K562 (cell line): ENCODE data around the gene MBD3. TPM values are rescaled to one million over a fixed set of nuclear protein-coding genes. Genes with fewer than 3 reads are reported as not detected.

Experiments used
- ARID3A ChIP-seq: IDR thresholded peaks from 2 replicates; pipeline ENCODE4 v1.6.1; 2012; ENCODE audit warnings: low read depth, low read length, improper control_type of control experiment, borderline replicate concordance
- MGA ChIP-seq: fragments of 450-650 bp; IDR thresholded peaks from 2 replicates; pipeline ENCODE4 v1.6.1; 2016; ENCODE audit warnings: mild to moderate bottlenecking, moderate library complexity
- MNT ChIP-seq, 2 experiments: fragments of 450-650 bp; conservative IDR thresholded peaks; 2 replicates each; pipeline ENCODE4 v1.6.1; 2017; ENCODE audit warnings: mild to moderate bottlenecking in 2 of 2, moderate library complexity in 2 of 2
- PRPF4 ChIP-seq: fragments of 200-400 bp; formaldehyde crosslinking; IDR thresholded peaks from one replicate; pipeline ENCODE4 v1.6.1; 2017; ENCODE audit warnings: low read length, low read depth, mild to moderate bottlenecking; ENCODE audit not compliant: insufficient read depth, poor library complexity, severe bottlenecking
- RBM25 ChIP-seq: fragments of 200-400 bp; formaldehyde crosslinking; IDR thresholded peaks from 2 replicates; pipeline ENCODE4 v1.6.1; 2018; ENCODE audit warnings: low read length, low read depth, moderate library complexity; ENCODE audit not compliant: severe bottlenecking
- TRIM28 ChIP-seq: fragments of 450-650 bp; IDR thresholded peaks from 2 replicates; pipeline ENCODE4 v1.6.1; 2017
- ZBTB2 ChIP-seq: fragments of 450-650 bp; IDR thresholded peaks from 2 replicates; pipeline ENCODE4 v1.6.1; 2016; ENCODE audit warnings: antibody characterized with exemption
- ZNF76 ChIP-seq: fragments of 250-450 bp; sonication (Bioruptor Pico); IDR thresholded peaks from 2 replicates; pipeline ENCODE4 v1.4.0; 2020; ENCODE audit warnings: mild to moderate bottlenecking, moderate library complexity, borderline replicate concordance
- polyA plus RNA-seq, 8 experiments: library from polyadenylated mRNA; depleted of rRNA in 4 of 8; stranded (reverse) in 5 of 8; unstranded in 3 of 8; fragments of >200 nt; fragmentation: Nextera tagmentation in 2 of 8; fragmentation: Illumina TruSeq in 1 of 8; extraction: Ambion mirVana in 2 of 8; extraction: Trizol in 1 of 8; gene quantifications; 2 replicates each; pipeline versions ENCODE4 v1.2.1 to v1.2.3, GENCODE V29; 2011 to 2014; ENCODE audit warnings: inconsistent platforms in 1 of 8, missing spikeins in 1 of 8
- total RNA-seq, 7 experiments: library from RNA; depleted of rRNA in 6 of 7; stranded (reverse); fragments of >200 nt in 6 of 7; fragmentation: Illumina TruSeq in 2 of 7; extraction: Trizol in 2 of 7; gene quantifications; 2 replicates each; pipeline versions ENCODE4 v1.2.1 to v1.2.3, GENCODE V29; 2011 to 2021; ENCODE audit warnings: low replicate concordance in 1 of 7

The MBD3 gene
- total and polyA plus RNA-seq, 9 of the 15 experiments (the other 6 are each of a cell fraction or from before 2014, with no cell fraction given): 0.24 to 137 (median 30.9) TPM

- TF ChIP-seq MNT (conservative IDR thresholded peaks at IDR 0.05) (no peak), ZNF76 (CRISPR knock-in tag) (no peak), ZBTB2 (no peak), ARID3A (no peak), TRIM28 (no peak), MGA (no peak), PRPF4 (no peak), RBM25 (no peak)
Measured at GRCh38 chr19:1580957-1581356, 11.7 kb downstream of the MBD3 start (continued).
